H1 (cell line): ENCODE data around the gene IL17RA. TPM values are rescaled to one million over a fixed set of nuclear protein-coding genes. Genes with fewer than 3 reads are reported as not detected.

Source experiments
- CTCF ChIA-PET: fragments of 300-600 bp; sonication (Branson Sonifier 250); formaldehyde crosslinking; loops from one replicate; lab custom pipeline; 2021; ENCODE audit not compliant: partially characterized antibody; lab: Charles Lee
- POLR2A ChIA-PET: fragments of 300-600 bp; sonication (Branson Sonifier 250); formaldehyde crosslinking; loops from one replicate; lab custom pipeline; 2021; ENCODE audit warnings: inconsistent platforms; ENCODE audit not compliant: partially characterized antibody; lab: Charles Lee
- DNase-seq, 2 experiments: peaks; one replicate each; pipeline versions ENCODE4 v3.0.0 to v3.0.0-alpha.2; 2010 to 2022; ENCODE audit warnings: low spot score in 2 of 2, low read depth in 1 of 2, mixed read lengths in 1 of 2
- FAIRE-seq: peaks from 2 replicates; lab custom pipeline; 2011; peaks lifted over from hg19 to GRCh38; lab: Jason Lieb, UNC
- H2AFZ ChIP-seq: 2 replicates; pipeline ENCODE4 v1.8.1; 2012; ENCODE audit warnings: low read length, inconsistent platforms
- H2AK5ac ChIP-seq: 2 replicates; pipeline ENCODE4 v1.6.1; 2013; ENCODE audit warnings: low read depth, low read length
- H2BK120ac ChIP-seq: replicated peaks from 2 replicates; pipeline ENCODE3; 2013; ENCODE audit warnings: low read depth, low read length, inconsistent platforms
- H2BK12ac ChIP-seq: 2 replicates; pipeline ENCODE4 v1.6.1; 2013; ENCODE audit warnings: low read depth, low read length
- H2BK15ac ChIP-seq: 2 replicates; pipeline ENCODE4 v1.6.1; 2013; ENCODE audit warnings: low read length
- H2BK20ac ChIP-seq: 2 replicates; pipeline ENCODE4 v1.6.1; 2013; ENCODE audit warnings: low read length
- H2BK5ac ChIP-seq: 2 replicates; pipeline ENCODE4 v1.6.1; 2013; ENCODE audit warnings: low read depth, low read length
- H3K14ac ChIP-seq: 2 replicates; pipeline ENCODE4 v1.6.1; 2013; ENCODE audit warnings: inconsistent platforms; ENCODE audit not compliant: insufficient read length
- H3K18ac ChIP-seq: 2 replicates; pipeline ENCODE4 v1.6.1; 2013; ENCODE audit warnings: low read length; ENCODE audit errors: extremely low read depth
- H3K23ac ChIP-seq: 2 replicates; pipeline ENCODE4 v1.6.1; 2013; ENCODE audit warnings: inconsistent platforms; ENCODE audit not compliant: insufficient read length
- H3K23me2 ChIP-seq: 2 replicates; pipeline ENCODE4 v1.6.1; 2013; ENCODE audit warnings: low read depth, low read length
- H3K27ac ChIP-seq: 2 replicates; pipeline ENCODE4 v1.6.1; 2011; ENCODE audit warnings: low read depth, low read length, inconsistent platforms
- H3K27me3 ChIP-seq, 4 experiments: replicated peaks in 1 of 4; 1 replicate in 1 of 4; 2 replicates in 3 of 4; pipeline versions ENCODE4 v1.6.1 to v1.8.1; 2011 to 2013; ENCODE audit warnings: low read length in 3 of 4, mild to moderate bottlenecking in 3 of 4, inconsistent platforms in 2 of 4, mixed read lengths in 2 of 4, moderate library complexity in 1 of 4; ENCODE audit not compliant: control insufficient read depth in 3 of 4, insufficient read depth in 3 of 4; ENCODE audit errors: extremely low read depth in 1 of 4
- H3K36me3 ChIP-seq, 4 experiments: 2 replicates each; pipeline versions ENCODE4 v1.6.1 to v1.8.1; 2011 to 2013; ENCODE audit warnings: mild to moderate bottlenecking in 4 of 4, low read length in 3 of 4, moderate library complexity in 2 of 4, control low read depth in 1 of 4, inconsistent platforms in 1 of 4; ENCODE audit not compliant: insufficient read depth in 4 of 4, control insufficient read depth in 2 of 4
- H3K4ac ChIP-seq: replicated peaks from 2 replicates; pipeline ENCODE3; 2013; ENCODE audit warnings: low read length, low read depth, mixed read lengths, inconsistent platforms; ENCODE audit not compliant: insufficient read length
- H3K4me1 ChIP-seq, 4 experiments: replicated peaks in 1 of 4; 1 replicate in 1 of 4; 2 replicates in 3 of 4; pipeline versions ENCODE4 v1.6.1 to v1.8.1; 2011 to 2013; ENCODE audit warnings: low read length in 3 of 4, inconsistent platforms in 2 of 4, mixed read lengths in 1 of 4; ENCODE audit not compliant: insufficient read depth in 4 of 4, control insufficient read depth in 3 of 4
- H3K4me2 ChIP-seq, 2 experiments: 2 replicates each; pipeline versions ENCODE4 v1.6.1 to v1.8.1; 2011 to 2013; ENCODE audit warnings: low read depth in 2 of 2, low read length in 2 of 2, control low read depth in 1 of 2, inconsistent platforms in 1 of 2, mild to moderate bottlenecking in 1 of 2; ENCODE audit not compliant: insufficient read depth in 1 of 2
- H3K4me3 ChIP-seq, 4 experiments: fragments of 200-600, 300-600 bp in 1 of 4; sonication (generic), shearing (Covaris generic), sonication (Bioruptor Twin) in 1 of 4; 2 replicates each; pipeline versions ENCODE4 v1.5.1 to v1.8.1; 2011 to 2016; ENCODE audit warnings: low read length in 4 of 4, low read depth in 3 of 4, control low read depth in 2 of 4, inconsistent platforms in 2 of 4, mild to moderate bottlenecking in 2 of 4, mixed read lengths in 1 of 4, moderate library complexity in 1 of 4; ENCODE audit not compliant: insufficient read depth in 2 of 4; ENCODE audit errors: extremely low read depth in 1 of 4
- H3K56ac ChIP-seq: replicated peaks from 2 replicates; pipeline ENCODE3; 2013; ENCODE audit warnings: low read depth, mild to moderate bottlenecking, mixed read lengths, low read length, inconsistent platforms; ENCODE audit not compliant: insufficient read length
- H3K79me1 ChIP-seq: 2 replicates; pipeline ENCODE4 v1.6.1; 2013; ENCODE audit warnings: low read depth, low read length, control low read depth
- H3K79me2 ChIP-seq, 2 experiments: 2 replicates each; pipeline versions ENCODE4 v1.6.1 to v1.8.1; 2012 to 2013; ENCODE audit warnings: low read length in 2 of 2, mild to moderate bottlenecking in 2 of 2, inconsistent platforms in 1 of 2; ENCODE audit not compliant: insufficient read depth in 2 of 2, control insufficient read depth in 1 of 2
- H3K9ac ChIP-seq, 4 experiments: replicated peaks in 1 of 4; 1 replicate in 1 of 4; 2 replicates in 3 of 4; pipeline versions ENCODE4 v1.6.1 to v1.8.1; 2011 to 2013; ENCODE audit warnings: low read depth in 3 of 4, low read length in 3 of 4, control low read depth in 2 of 4, mild to moderate bottlenecking in 2 of 4, moderate library complexity in 2 of 4, inconsistent platforms in 1 of 4; ENCODE audit errors: extremely low read depth in 1 of 4
- H3K9me3 ChIP-seq, 2 experiments: 2 replicates each; pipeline versions ENCODE4 v1.6.1 to v1.8.1; 2012 to 2013; ENCODE audit warnings: mild to moderate bottlenecking in 2 of 2, moderate library complexity in 2 of 2, control low read depth in 1 of 2, inconsistent platforms in 1 of 2, low read depth in 1 of 2, low read length in 1 of 2, mixed read lengths in 1 of 2; ENCODE audit not compliant: insufficient read depth in 2 of 2
- H4K20me1 ChIP-seq, 2 experiments: replicated peaks in 1 of 2; 2 replicates each; pipeline versions ENCODE3 to v1.8.1; 2011 to 2013; ENCODE audit warnings: inconsistent platforms in 2 of 2, low read length in 2 of 2, mild to moderate bottlenecking in 1 of 2; ENCODE audit not compliant: insufficient read depth in 2 of 2, control insufficient read depth in 1 of 2
- H4K5ac ChIP-seq: 2 replicates; pipeline ENCODE4 v1.6.1; 2013; ENCODE audit warnings: low read length, low read depth, mixed read lengths, inconsistent platforms; ENCODE audit not compliant: insufficient read length
- H4K8ac ChIP-seq: 2 replicates; pipeline ENCODE4 v1.8.0; 2013; ENCODE audit warnings: mild to moderate bottlenecking, moderate library complexity, low read length, inconsistent platforms; ENCODE audit not compliant: insufficient read depth; ENCODE audit errors: extremely low read depth
- H4K91ac ChIP-seq: replicated peaks from 2 replicates; pipeline ENCODE3; 2013; ENCODE audit warnings: low read length, mixed read lengths, inconsistent platforms; ENCODE audit not compliant: insufficient read length
- BCL11A ChIP-seq, 2 experiments: IDR thresholded peaks; one replicate each; pipeline ENCODE4 v1.6.1; 2011; ENCODE audit warnings: low read depth in 2 of 2, low read length in 2 of 2, mild to moderate bottlenecking in 2 of 2
- CBX5 ChIP-seq: fragments of 300-800, 300-1000 bp; sonication (generic); IDR thresholded peaks from 2 replicates; pipeline ENCODE4 v1.7.1; 2016; ENCODE audit warnings: antibody characterized with exemption, low read length, low read depth
- CREB1 ChIP-seq: IDR thresholded peaks from 2 replicates; pipeline ENCODE4 v1.6.1; 2012; ENCODE audit warnings: inconsistent platforms
- CTBP2 ChIP-seq: IDR thresholded peaks from 2 replicates; pipeline ENCODE4 v1.7.0; 2011; ENCODE audit warnings: borderline replicate concordance, mild to moderate bottlenecking, moderate library complexity, mixed read lengths, low read length; ENCODE audit not compliant: insufficient read depth, insufficient read length
- GABPA ChIP-seq: IDR thresholded peaks from 2 replicates; pipeline ENCODE4 v1.6.1; 2011; ENCODE audit warnings: mild to moderate bottlenecking, low read length, moderate library complexity, borderline replicate concordance; ENCODE audit not compliant: insufficient read depth
- JUN ChIP-seq: IDR thresholded peaks from 2 replicates; pipeline ENCODE4 v1.6.1; 2011; ENCODE audit warnings: low read depth, mild to moderate bottlenecking, improper control_type of control experiment, low read length
- NANOG ChIP-seq: IDR thresholded peaks from 2 replicates; pipeline ENCODE4 v1.6.1; 2011; ENCODE audit warnings: low read length, low read depth, mild to moderate bottlenecking, inconsistent platforms; ENCODE audit not compliant: insufficient read depth, poor library complexity, severe bottlenecking
- RBBP5 ChIP-seq: IDR thresholded peaks from 2 replicates; pipeline ENCODE4 v1.7.1; 2012; ENCODE audit warnings: low read depth, mild to moderate bottlenecking, inconsistent platforms, low read length, moderate library complexity, borderline replicate concordance
- SIX5 ChIP-seq: IDR thresholded peaks from 2 replicates; pipeline ENCODE4 v1.6.1; 2011; ENCODE audit warnings: mild to moderate bottlenecking, low read depth, low read length
- SP2 ChIP-seq: IDR thresholded peaks from 2 replicates; pipeline ENCODE4 v1.6.1; 2012; ENCODE audit warnings: mild to moderate bottlenecking, low read length, inconsistent platforms
- SUZ12 ChIP-seq: fragments of 200-600 bp; sonication (generic); IDR thresholded peaks from 2 replicates; pipeline ENCODE4 v1.6.1; 2012; ENCODE audit warnings: mild to moderate bottlenecking, inconsistent platforms, low read length, moderate library complexity, mixed read lengths
- WGBS, 2 experiments: shearing (Covaris generic) in 1 of 2; methylation state at CpG; one replicate each; pipeline versions ENCODE4 v1.1.6 to v1.1.7; 2013 to 2015; ENCODE audit warnings: low lambda C conversion rate in 2 of 2, mixed read lengths in 2 of 2, inconsistent platforms in 1 of 2, low coverage in 1 of 2, missing lambda C conversion rate in 1 of 2; ENCODE audit not compliant: insufficient replicate concordance in 2 of 2, insufficient coverage in 1 of 2, insufficient read length in 1 of 2; ENCODE audit errors: extremely low coverage in 1 of 2, missing lambda C conversion rate in 1 of 2; 5-methylcytosine and 5-hydroxymethylcytosine counted together
- polyA plus RNA-seq, 7 experiments: library from polyadenylated mRNA; depleted of rRNA in 3 of 7; stranded (reverse) in 5 of 7; unstranded in 2 of 7; fragments of >200 nt in 5 of 7; fragments of 200-250 nt in 2 of 7; gene quantifications; 1 replicate in 5 of 7; 2 replicates in 1 of 7; 4 replicates in 1 of 7; pipeline versions ENCODE4 v1.2.1 to v1.2.3, GENCODE V29; 2011 to 2013; ENCODE audit warnings: missing spikeins in 2 of 7, mixed read lengths in 2 of 7
- total RNA-seq: library from RNA; stranded (reverse); fragmentation: NEBNext Ultra II Directional; extraction: Animal tissue kit (Norgen Biotek cat#: 25700); gene quantifications from 2 replicates; pipeline ENCODE4 v1.2.1, GENCODE V29; 2021

The IL17RA gene
- total and polyA plus RNA-seq, 2 of the 8 experiments (the other 6 are each of a cell fraction or from before 2014, with no cell fraction given) = 5.6 to 9.9 TPM

GRCh38 chr22:17114173-17114897, 29.5 kb downstream of the IL17RA start:
- Histone ChIP-seq H3K27me3 (peaks cover 0 to 1% (median 0%) of the 10 kb centered on the region in 4 experiments; a peak in 2 of 7 replicates), H3K18ac (no peak overlapping the region), H3K27ac (no peak overlapping the region), H2BK120ac (no peak overlapping the region), H2AFZ (no peak overlapping the region), H2BK15ac (no peak overlapping the region), H3K9me3 (no peaks in the 10 kb centered on the region), H4K20me1 (peaks cover 0 to 5% of the 10 kb centered on the region in 2 experiments), H3K9ac (no peak overlapping the region), H3K36me3 (no peaks in the 10 kb centered on the region), H3K4me2 (no peak overlapping the region), H2BK12ac (no peak overlapping the region), H3K79me1 (0 out of 2 replicates have a peak, but pooled peaks cover 4% of the 10 kb centered on the region), H4K5ac (no peak overlapping the region), H4K8ac (no peak overlapping the region), H2AK5ac (no peak overlapping the region), H3K23me2 (no peaks in the 10 kb centered on the region), H2BK5ac (no peak overlapping the region), H3K14ac (no peak overlapping the region), H3K79me2 (no peaks in the 10 kb centered on the region), H3K4me3 (no peak overlapping the region), H3K56ac (no peak overlapping the region), H2BK20ac (no peak overlapping the region), H3K23ac (no peak overlapping the region), H3K4me1 (peaks cover 2 to 4% (median 4%) of the 10 kb centered on the region in 4 experiments; a peak in 4 of 7 replicates), H4K91ac (no peak overlapping the region), H3K4ac (peak overlapping the region; percentile 23)
- 90% methylated on average over 10 of the region's 13 CpGs; no CpG with 5 or more reads in 1 of the 2 experiments for WGBS, 2 experiments
- no peak for FAIRE-seq
- no peak for TF ChIP-seq CTBP2
- no peak for TF ChIP-seq SP2
- no peak for TF ChIP-seq NANOG
- TF ChIP-seq SUZ12 = no peak
- TF ChIP-seq RBBP5 = no peak
- TF ChIP-seq SIX5 = no peak
- no peak for TF ChIP-seq CBX5
- TF ChIP-seq JUN = no peak
- TF ChIP-seq BCL11A (IDR thresholded peaks at IDR 0.05; ENCODE audit: low read depth in 2 of 2, low read length in 2 of 2) = no peak
- TF ChIP-seq GABPA = no peak
- TF ChIP-seq CREB1 = no peak
- no peak for DNase-seq
- ChIA-PET POLR2A (no interaction called here), CTCF (interaction anchor here (0.8 to 5.9 kb wide), 6 partner anchors 8 to 98 kb away, joined by 3 to 29 read pairs (median 4); no protein-coding TSS in a partner anchor)
